OCI-LY7 (cell line): ENCODE data around the gene MMP3. TPM values are rescaled to one million over a fixed set of nuclear protein-coding genes. Genes with fewer than 3 reads are reported as not detected.

Experiments
- BruUV-seq: library from RNA; stranded (reverse); fragments of 400-500 nt; replicated peaks from 2 replicates; lab custom pipeline; 2021; lab: Mats Ljungman, UMichigan
- CTCF ChIA-PET: fragments of 300-600 bp; sonication (Branson Sonifier 250); formaldehyde crosslinking; loops from one replicate; lab custom pipeline; 2022; ENCODE audit warnings: antibody characterized with exemption; ENCODE audit not compliant: unreplicated experiment; lab: Charles Lee
- POLR2A ChIA-PET: fragments of 300-600 bp; sonication (Branson Sonifier 250); formaldehyde crosslinking; loops from one replicate; lab custom pipeline; 2022; ENCODE audit warnings: antibody characterized with exemption; lab: Charles Lee
- DNase-seq: peaks from one replicate; pipeline ENCODE4 v3.0.0-alpha.2; 2015; ENCODE audit warnings: low spot score
- H2AFZ ChIP-seq: fragments of 200-600 bp; sonication (generic), shearing (Covaris generic); 2 replicates; pipeline ENCODE4 v1.6.1; 2014; ENCODE audit warnings: mild to moderate bottlenecking, antibody characterized with exemption, low read length, moderate library complexity
- H3K27ac ChIP-seq: fragments of 200-600 bp; sonication (generic); 2 replicates; pipeline ENCODE4 v1.5.1; 2014; ENCODE audit warnings: mixed run types, low read depth, mild to moderate bottlenecking, moderate library complexity, low read length, inconsistent platforms; ENCODE audit not compliant: poor library complexity, severe bottlenecking
- H3K36me3 ChIP-seq: fragments of 200-600 bp; sonication (generic); 2 replicates; pipeline ENCODE4 v1.6.1; 2014; ENCODE audit warnings: mild to moderate bottlenecking, antibody characterized with exemption, low read length, moderate library complexity, mixed read lengths; ENCODE audit not compliant: insufficient read depth
- H3K4me1 ChIP-seq: fragments of 200-600 bp; sonication (generic); 2 replicates; pipeline ENCODE4 v1.5.1; 2014; ENCODE audit warnings: mild to moderate bottlenecking, low read length; ENCODE audit not compliant: insufficient read depth, poor library complexity, severe bottlenecking
- H3K4me2 ChIP-seq: fragments of 200-600 bp; sonication (generic); 2 replicates; pipeline ENCODE4 v1.6.1; 2014; ENCODE audit warnings: mild to moderate bottlenecking, low read length
- H3K4me3 ChIP-seq: fragments of 200-600 bp; sonication (generic); 2 replicates; pipeline ENCODE4 v1.5.1; 2014; ENCODE audit warnings: mild to moderate bottlenecking, low read depth, low read length; ENCODE audit not compliant: poor library complexity, severe bottlenecking
- H3K79me2 ChIP-seq: fragments of 200-600 bp; sonication (generic); 2 replicates; pipeline ENCODE4 v1.6.1; 2016; ENCODE audit warnings: low read depth, mild to moderate bottlenecking, low read length, moderate library complexity, mixed read lengths; ENCODE audit not compliant: insufficient read depth
- H3K9me2 ChIP-seq: fragments of 200-600 bp; sonication (generic); 2 replicates; pipeline ENCODE4 v1.6.1; 2016; ENCODE audit warnings: mild to moderate bottlenecking, low read length, mixed read lengths; ENCODE audit not compliant: insufficient read depth
- H3K9me3 ChIP-seq: fragments of 200-600 bp; sonication (generic); 2 replicates; pipeline ENCODE4 v1.6.1; 2014; ENCODE audit warnings: mild to moderate bottlenecking, mixed run types, low read length, mixed read lengths
- H4K20me1 ChIP-seq: fragments of 200-600 bp; sonication (generic); 2 replicates; pipeline ENCODE4 v1.6.1; 2014; ENCODE audit warnings: mild to moderate bottlenecking, antibody characterized with exemption, low read length, moderate library complexity, mixed read lengths; ENCODE audit not compliant: insufficient read depth
- EZH2phosphoT487 ChIP-seq: fragments of 200-600 bp; sonication (generic); IDR thresholded peaks from 2 replicates; pipeline ENCODE4 v1.6.1; 2018; ENCODE audit warnings: low read depth, borderline replicate concordance, mild to moderate bottlenecking, mixed run types, antibody characterized with exemption, low read length, moderate library complexity, mixed read lengths
- intact Hi-C: fragments of 100-400 bp; cut with micrococcal nuclease; formaldehyde crosslinking; loops from one replicate; pipeline ENCODE4 v1.10.0; 2022; ENCODE audit not compliant: unreplicated experiment
- total RNA-seq, 2 experiments: library from RNA; depleted of rRNA in 1 of 2; stranded (reverse); fragments of >200 nt in 1 of 2; shearing (Covaris generic) in 1 of 2; gene quantifications; 2 replicates each; pipeline ENCODE4 v1.2.3, GENCODE V29; 2014 to 2022
- TF ChIP-seq, protein P1 (sequence below): fragments of 200-600 bp; sonication (generic); conservative IDR thresholded peaks from 2 replicates; pipeline ENCODE4 v1.5.1; 2014; ENCODE audit warnings: mild to moderate bottlenecking, antibody characterized with exemption, low read length, moderate library complexity, mixed read lengths

The MMP3 gene
- total RNA-seq, 2 experiments from 2014 or later = not detected

DNA sequence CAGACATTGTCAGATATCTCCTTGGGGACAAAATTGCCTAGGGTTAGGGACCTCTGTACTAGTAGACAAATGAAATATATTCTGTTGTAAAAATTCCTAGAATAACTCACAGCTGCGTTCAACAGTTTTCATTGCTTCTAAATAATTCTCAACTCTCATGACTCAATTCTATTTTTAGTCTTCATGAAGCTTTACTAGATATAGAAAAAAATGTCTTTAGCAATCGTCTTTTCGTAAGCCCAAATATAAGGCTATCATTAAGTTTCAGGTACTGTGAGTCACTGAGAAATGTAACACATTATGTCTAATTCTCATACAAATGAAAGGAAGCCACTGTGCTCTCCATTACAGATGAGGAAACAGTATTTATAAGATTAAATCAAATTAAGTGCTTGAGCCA is 24.9 kb upstream of the MMP3 start:
- CTCF ChIA-PET = no interaction called here
- no peaks in the 10 kb centered on the region for H3K36me3 ChIP-seq
- intact Hi-C loops = no loop called here

DNA sequence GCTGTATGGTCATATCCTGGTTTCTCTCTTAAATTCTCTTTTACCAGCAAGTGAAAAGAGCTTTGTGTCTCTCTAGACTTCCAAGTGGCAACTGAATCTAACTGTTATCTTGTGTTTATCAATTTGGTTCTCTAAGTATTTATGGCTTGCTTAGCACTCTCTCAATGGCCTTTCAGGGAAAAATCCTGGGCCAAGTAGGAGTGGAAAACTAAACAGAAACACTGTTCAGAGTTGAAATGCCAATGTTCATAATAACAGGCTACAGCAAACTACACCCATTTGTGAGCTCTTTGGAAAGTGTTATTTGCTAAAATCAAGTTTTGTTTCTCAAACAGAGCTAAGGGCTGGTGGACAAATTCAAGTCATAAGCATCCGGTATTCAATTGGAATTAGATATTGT is 21.3 kb upstream of the MMP3 start:
- Histone ChIP-seq H2AFZ (no peak overlapping the region), H3K9me3 (no peaks in the 10 kb centered on the region), H3K9me2 (no peaks in the 10 kb centered on the region), H3K4me1 (no peaks in the 10 kb centered on the region), H3K36me3 (no peaks in the 10 kb centered on the region), H3K4me3 (no peak overlapping the region), H3K4me2 (no peak overlapping the region), H3K27ac (no peak overlapping the region), H4K20me1 (no peaks in the 10 kb centered on the region), H3K79me2 (no peaks in the 10 kb centered on the region)
- TF ChIP-seq EZH2phosphoT487 = no peak
- TF ChIP-seq, protein P1, sequence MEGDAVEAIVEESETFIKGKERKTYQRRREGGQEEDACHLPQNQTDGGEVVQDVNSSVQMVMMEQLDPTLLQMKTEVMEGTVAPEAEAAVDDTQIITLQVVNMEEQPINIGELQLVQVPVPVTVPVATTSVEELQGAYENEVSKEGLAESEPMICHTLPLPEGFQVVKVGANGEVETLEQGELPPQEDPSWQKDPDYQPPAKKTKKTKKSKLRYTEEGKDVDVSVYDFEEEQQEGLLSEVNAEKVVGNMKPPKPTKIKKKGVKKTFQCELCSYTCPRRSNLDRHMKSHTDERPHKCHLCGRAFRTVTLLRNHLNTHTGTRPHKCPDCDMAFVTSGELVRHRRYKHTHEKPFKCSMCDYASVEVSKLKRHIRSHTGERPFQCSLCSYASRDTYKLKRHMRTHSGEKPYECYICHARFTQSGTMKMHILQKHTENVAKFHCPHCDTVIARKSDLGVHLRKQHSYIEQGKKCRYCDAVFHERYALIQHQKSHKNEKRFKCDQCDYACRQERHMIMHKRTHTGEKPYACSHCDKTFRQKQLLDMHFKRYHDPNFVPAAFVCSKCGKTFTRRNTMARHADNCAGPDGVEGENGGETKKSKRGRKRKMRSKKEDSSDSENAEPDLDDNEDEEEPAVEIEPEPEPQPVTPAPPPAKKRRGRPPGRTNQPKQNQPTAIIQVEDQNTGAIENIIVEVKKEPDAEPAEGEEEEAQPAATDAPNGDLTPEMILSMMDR = no peak
- intact Hi-C loops = no loop called here
- ChIA-PET CTCF (no interaction called here), POLR2A (interaction anchor here (0.6 kb wide), 1 partner anchor 199 kb away, joined by 3 read pairs; no protein-coding TSS in a partner anchor)
- BruUV-seq = no TSS peak
- DNase-seq = no peak

More for the DNA sequence above, 24.9 kb upstream of the MMP3 start:
- no peak for DNase-seq
- no peaks in the 10 kb centered on the region for H3K9me3 ChIP-seq
- POLR2A ChIA-PET = no interaction called here
- BruUV-seq = no TSS peak
- no peak overlapping the region for H3K4me2 ChIP-seq
- no peak overlapping the region for H3K27ac ChIP-seq
- TF ChIP-seq EZH2phosphoT487 = no peak
- TF ChIP-seq, protein P1 = no peak
- no peak overlapping the region for H3K4me3 ChIP-seq
- no peaks in the 10 kb centered on the region for H3K4me1 ChIP-seq
- H4K20me1 ChIP-seq = no peaks in the 10 kb centered on the region
- no peaks in the 10 kb centered on the region for H3K9me2 ChIP-seq
- no peak overlapping the region for H2AFZ ChIP-seq
- H3K79me2 ChIP-seq = no peaks in the 10 kb centered on the region

DNA sequence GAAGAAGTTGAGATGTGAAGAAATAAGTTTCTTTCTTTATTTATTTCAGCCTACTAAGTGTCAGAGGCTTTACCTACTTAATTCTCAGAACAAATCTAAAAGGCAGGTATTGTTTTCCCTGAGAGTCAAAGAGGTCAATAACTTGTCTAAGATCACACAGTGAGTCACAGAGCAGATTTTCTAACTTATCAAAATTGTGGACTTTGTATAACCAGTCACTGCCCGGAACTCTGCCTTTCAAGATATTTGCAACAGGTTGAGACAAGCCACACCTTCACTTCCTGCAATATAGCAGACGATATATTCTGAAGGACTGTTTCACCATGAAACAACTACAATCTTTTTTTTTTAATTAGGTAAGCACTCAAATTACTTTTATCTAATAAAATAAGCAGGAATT is 10.5 kb upstream of the MMP3 start:
- no TSS peak for BruUV-seq
- CTCF ChIA-PET = no interaction called here
- intact Hi-C loops = no loop called here
- H3K9me2 ChIP-seq = no peaks in the 10 kb centered on the region
- no peaks in the 10 kb centered on the region for H3K9me3 ChIP-seq
- H3K79me2 ChIP-seq = no peaks in the 10 kb centered on the region
- H3K4me3 ChIP-seq = no peak overlapping the region
- no peak for DNase-seq
- H2AFZ ChIP-seq = no peak overlapping the region
- H3K36me3 ChIP-seq = no peaks in the 10 kb centered on the region
- H3K4me1 ChIP-seq = no peaks in the 10 kb centered on the region
- POLR2A ChIA-PET = interaction anchor here (0.6 kb wide), 2 partner anchors 142 to 177 kb away, joined by 4 read pairs; no protein-coding TSS in a partner anchor
- TF ChIP-seq, protein P1 = no peak
- no peak for TF ChIP-seq EZH2phosphoT487
- no peak overlapping the region for H3K27ac ChIP-seq
- H3K4me2 ChIP-seq = no peak overlapping the region
- no peaks in the 10 kb centered on the region for H4K20me1 ChIP-seq
